ENCODE data around the gene STARD5. TPM values are rescaled to one million over a fixed set of nuclear protein-coding genes. Genes with fewer than 3 reads are reported as not detected.

The STARD5 gene
- total and polyA plus RNA-seq, 2 of the 8 experiments (the other 6 are each of a cell fraction or from before 2014, with no cell fraction given), result 5.5 to 10.4 TPM

DNA sequence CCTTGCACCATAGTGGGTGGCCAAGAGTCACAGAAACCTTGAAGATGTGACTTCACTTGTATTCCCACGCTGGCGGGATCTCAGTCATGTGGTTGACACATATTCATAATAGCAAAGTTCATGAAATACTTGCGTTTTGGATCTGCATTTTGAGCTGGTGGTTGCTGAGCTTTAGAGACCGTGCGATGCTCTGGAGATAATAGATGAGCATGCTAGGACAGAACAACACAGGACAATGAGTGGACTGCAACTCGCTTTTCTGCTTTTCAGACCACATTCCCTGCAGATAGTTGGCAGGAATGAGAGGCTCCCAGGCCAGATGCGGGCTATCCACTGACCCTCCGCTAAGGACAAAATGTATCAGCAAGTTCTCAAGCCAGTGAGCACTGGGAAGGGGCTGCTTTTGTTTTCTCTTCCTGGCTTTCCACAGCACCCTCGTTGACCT, 13.8 kb upstream of the STARD5 start:
- Histone ChIP-seq H3K23ac (ENCODE audit: insufficient read length) (no peak overlapping the region), H3K4ac (replicated peaks; ENCODE audit: insufficient read length, low read depth, low read length) (no peak overlapping the region), H3K9ac (replicated peaks in 1 of 4; ENCODE audit: extremely low read depth in 1 of 4, low read depth in 3 of 4, low read length in 3 of 4) (no peak overlapping the region), H2BK20ac (ENCODE audit: low read length) (no peak overlapping the region), H3K56ac (replicated peaks; ENCODE audit: insufficient read length, low read depth, low read length) (no peak overlapping the region), H3K4me1 (replicated peaks in 1 of 4; ENCODE audit: control insufficient read depth in 3 of 4, insufficient read depth in 4 of 4, low read length in 3 of 4) (no peaks in the 10 kb centered on the region), H3K27me3 (replicated peaks in 1 of 4; ENCODE audit: control insufficient read depth in 3 of 4, extremely low read depth in 1 of 4, insufficient read depth in 3 of 4, low read length in 3 of 4) (no peaks in the 10 kb centered on the region), H3K27ac (ENCODE audit: low read depth, low read length) (no peak overlapping the region; the same call in 1 of the 2 replicates), H3K14ac (ENCODE audit: insufficient read length) (no peak overlapping the region), H4K5ac (ENCODE audit: insufficient read length, low read depth, low read length) (no peak overlapping the region), H4K91ac (replicated peaks; ENCODE audit: insufficient read length, low read length) (no peak overlapping the region), H3K79me2 (ENCODE audit: control insufficient read depth in 1 of 2, insufficient read depth in 2 of 2, low read length in 2 of 2) (no peaks in the 10 kb centered on the region), H3K18ac (ENCODE audit: extremely low read depth, low read length) (no peak overlapping the region), H2BK5ac (ENCODE audit: low read depth, low read length) (0 out of 2 replicates have a peak overlapping the region, but pooled peaks have one; percentile 11), H3K36me3 (ENCODE audit: control insufficient read depth in 2 of 4, insufficient read depth in 4 of 4, low read length in 3 of 4) (no peaks in the 10 kb centered on the region), H2AK5ac (ENCODE audit: low read depth, low read length) (no peak overlapping the region), H2BK12ac (ENCODE audit: low read depth, low read length) (no peak overlapping the region), H3K23me2 (ENCODE audit: low read depth, low read length) (no peaks in the 10 kb centered on the region), H2BK120ac (replicated peaks; ENCODE audit: low read depth, low read length) (no peak overlapping the region), H4K20me1 (replicated peaks in 1 of 2; ENCODE audit: control insufficient read depth in 1 of 2, insufficient read depth in 2 of 2, low read length in 2 of 2) (no peaks in the 10 kb centered on the region), H3K4me2 (ENCODE audit: insufficient read depth in 1 of 2, low read depth in 2 of 2, low read length in 2 of 2) (no peak overlapping the region), H2AFZ (ENCODE audit: low read length) (no peak overlapping the region), H4K8ac (ENCODE audit: extremely low read depth, insufficient read depth, low read length) (no peak overlapping the region), H3K4me3 (ENCODE audit: extremely low read depth in 1 of 4, insufficient read depth in 2 of 4, low read depth in 3 of 4, low read length in 4 of 4) (no peak overlapping the region), H3K79me1 (ENCODE audit: low read depth, low read length) (no peaks in the 10 kb centered on the region), H2BK15ac (ENCODE audit: low read length) (no peak overlapping the region), H3K9me3 (ENCODE audit: insufficient read depth in 2 of 2, low read depth in 1 of 2, low read length in 1 of 2) (no peaks in the 10 kb centered on the region)
- DNase-seq (ENCODE audit: low read depth in 1 of 2, low spot score in 2 of 2) (no peak), FAIRE-seq (no peak)
- ChIA-PET CTCF (ENCODE audit: partially characterized antibody) (interaction anchor here (0.8 to 3.2 kb wide), 6 partner anchors 10 to 144 kb away, joined by 3 to 13 read pairs (median 3); no protein-coding TSS in a partner anchor), POLR2A (ENCODE audit: partially characterized antibody) (no interaction called here)
- 81% methylated on average over 9 of the region's 9 CpGs; no CpG with 5 or more reads in 1 of the 2 experiments for WGBS, 2 experiments (ENCODE audit: extremely low coverage in 1 of 2, insufficient coverage in 1 of 2, insufficient read length in 1 of 2, insufficient replicate concordance in 2 of 2, low coverage in 1 of 2, low lambda C conversion rate in 2 of 2, missing lambda C conversion rate in 1 of 2)
- TF ChIP-seq MAFK (IDR thresholded peaks at IDR 0.05; ENCODE audit: low read depth, low read length) (no peak), GABPA (IDR thresholded peaks at IDR 0.05; ENCODE audit: borderline replicate concordance, insufficient read depth, low read length) (no peak), BCL11A (IDR thresholded peaks at IDR 0.05; ENCODE audit: low read depth in 2 of 2, low read length in 2 of 2) (no peak), RAD21 (IDR thresholded peaks at IDR 0.05 in 1 of 2, conservative IDR thresholded peaks at IDR 0.05 in 1 of 2; ENCODE audit: low read depth in 2 of 2, low read length in 2 of 2) (no peak), POLR2A (IDR thresholded peaks at IDR 0.05; ENCODE audit: control extremely low read depth in 1 of 2, low read depth in 2 of 2, low read length in 2 of 2) (no peak), SP1 (IDR thresholded peaks at IDR 0.05; ENCODE audit: low read depth, low read length) (no peak), JUN (IDR thresholded peaks at IDR 0.05; ENCODE audit: low read depth, low read length) (no peak), TAF7 (optimal IDR thresholded peaks at IDR 0.05; ENCODE audit: borderline replicate concordance, low read depth, low read length) (no peak)
- TF ChIP-seq, protein P1, sequence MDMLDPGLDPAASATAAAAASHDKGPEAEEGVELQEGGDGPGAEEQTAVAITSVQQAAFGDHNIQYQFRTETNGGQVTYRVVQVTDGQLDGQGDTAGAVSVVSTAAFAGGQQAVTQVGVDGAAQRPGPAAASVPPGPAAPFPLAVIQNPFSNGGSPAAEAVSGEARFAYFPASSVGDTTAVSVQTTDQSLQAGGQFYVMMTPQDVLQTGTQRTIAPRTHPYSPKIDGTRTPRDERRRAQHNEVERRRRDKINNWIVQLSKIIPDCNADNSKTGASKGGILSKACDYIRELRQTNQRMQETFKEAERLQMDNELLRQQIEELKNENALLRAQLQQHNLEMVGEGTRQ (IDR thresholded peaks at IDR 0.05; ENCODE audit: low read length), result no peak
- TF ChIP-seq, protein P2, sequence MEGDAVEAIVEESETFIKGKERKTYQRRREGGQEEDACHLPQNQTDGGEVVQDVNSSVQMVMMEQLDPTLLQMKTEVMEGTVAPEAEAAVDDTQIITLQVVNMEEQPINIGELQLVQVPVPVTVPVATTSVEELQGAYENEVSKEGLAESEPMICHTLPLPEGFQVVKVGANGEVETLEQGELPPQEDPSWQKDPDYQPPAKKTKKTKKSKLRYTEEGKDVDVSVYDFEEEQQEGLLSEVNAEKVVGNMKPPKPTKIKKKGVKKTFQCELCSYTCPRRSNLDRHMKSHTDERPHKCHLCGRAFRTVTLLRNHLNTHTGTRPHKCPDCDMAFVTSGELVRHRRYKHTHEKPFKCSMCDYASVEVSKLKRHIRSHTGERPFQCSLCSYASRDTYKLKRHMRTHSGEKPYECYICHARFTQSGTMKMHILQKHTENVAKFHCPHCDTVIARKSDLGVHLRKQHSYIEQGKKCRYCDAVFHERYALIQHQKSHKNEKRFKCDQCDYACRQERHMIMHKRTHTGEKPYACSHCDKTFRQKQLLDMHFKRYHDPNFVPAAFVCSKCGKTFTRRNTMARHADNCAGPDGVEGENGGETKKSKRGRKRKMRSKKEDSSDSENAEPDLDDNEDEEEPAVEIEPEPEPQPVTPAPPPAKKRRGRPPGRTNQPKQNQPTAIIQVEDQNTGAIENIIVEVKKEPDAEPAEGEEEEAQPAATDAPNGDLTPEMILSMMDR (IDR thresholded peaks at IDR 0.05; ENCODE audit: control extremely low read depth in 1 of 3, insufficient read depth in 1 of 3, low read depth in 1 of 3, low read length in 3 of 3), result no peak

All from H1 (cell line).